Thoracic aorta endothelial cell (primary cell): Measurements from ENCODE around the gene SH3BGRL. TPM values are rescaled to one million over a fixed set of nuclear protein-coding genes. Genes with fewer than 3 reads are reported as not detected.

ENCODE experiments used
- total RNA-seq: library from RNA; depleted of rRNA; stranded (reverse); fragments of >200 nt; gene quantifications from 2 replicates; pipeline ENCODE4 v1.2.3, GENCODE V29; 2012

SH3BGRL gene
- total RNA-seq: 81.2 and 108 TPM in 2 replicates

DNA sequence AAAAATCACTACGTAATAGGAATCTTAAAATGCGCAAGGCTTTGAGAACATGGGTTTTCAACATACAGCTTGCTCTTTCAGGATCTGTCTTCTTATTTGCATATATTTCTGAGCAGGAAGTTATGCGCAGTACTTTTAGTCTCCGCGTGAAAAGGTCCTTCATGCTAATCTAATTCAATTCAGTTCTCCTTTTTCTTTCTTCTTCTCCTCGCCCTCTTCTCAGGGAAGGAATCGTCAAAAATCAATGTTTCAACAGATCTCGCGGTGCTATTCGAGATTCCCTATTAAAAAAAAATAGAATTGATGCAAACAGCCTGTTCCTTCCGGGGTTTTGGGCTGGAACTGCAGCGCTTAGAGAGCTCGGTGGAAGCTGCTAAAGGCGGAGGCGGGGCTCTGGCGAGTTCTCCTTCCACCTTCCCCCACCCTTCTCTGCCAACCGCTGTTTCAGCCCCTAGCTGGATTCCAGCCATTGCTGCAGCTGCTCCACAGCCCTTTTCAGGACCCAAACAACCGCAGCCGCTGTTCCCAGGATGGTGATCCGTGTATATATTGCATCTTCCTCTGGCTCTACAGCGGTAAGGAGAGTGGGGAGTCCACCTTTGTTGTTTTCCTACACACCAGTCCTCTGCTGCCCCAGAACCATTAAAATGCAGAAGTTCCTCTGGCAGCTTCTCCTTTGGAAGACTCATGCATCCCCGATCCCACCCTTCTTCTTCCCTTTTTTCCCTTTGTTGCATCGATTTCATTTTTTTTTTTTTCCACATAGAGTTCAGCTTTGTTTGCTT lies at the start of gene SH3BGRL, which contains the start of gene HMGN5:
SH3BGRL (plus strand) TSS at position 432 of the 785 bp plus-strand sequence; CDS start at position 531, 99 bp downstream.
HMGN5 (minus strand) TSS at position 243 of the 785 bp plus-strand sequence. CDS start 80,364 bp downstream, outside the sequence.

Other genes with a start within 250 kb of the SH3BGRL start
- gene HMGN5, start 189 bp upstream of the SH3BGRL start, total RNA-seq: 1.9 and 2.7 TPM in 2 replicates